NCI-H2227 treated with DMSO at 0.1 percent for 48 hours (cell line): ENCODE data around the gene PIP5K1A.
"Not testable (repeated sequence)": the region's sequence is repeated elsewhere in the genome, so short reads cannot be mapped to it uniquely, and the experiment has no call there.

ENCODE experiments used
- DNase-seq: peaks from one replicate; lab custom pipeline; 2025; lab: John Stamatoyannopoulos, UW

Gene PIP5K1A

DNA sequence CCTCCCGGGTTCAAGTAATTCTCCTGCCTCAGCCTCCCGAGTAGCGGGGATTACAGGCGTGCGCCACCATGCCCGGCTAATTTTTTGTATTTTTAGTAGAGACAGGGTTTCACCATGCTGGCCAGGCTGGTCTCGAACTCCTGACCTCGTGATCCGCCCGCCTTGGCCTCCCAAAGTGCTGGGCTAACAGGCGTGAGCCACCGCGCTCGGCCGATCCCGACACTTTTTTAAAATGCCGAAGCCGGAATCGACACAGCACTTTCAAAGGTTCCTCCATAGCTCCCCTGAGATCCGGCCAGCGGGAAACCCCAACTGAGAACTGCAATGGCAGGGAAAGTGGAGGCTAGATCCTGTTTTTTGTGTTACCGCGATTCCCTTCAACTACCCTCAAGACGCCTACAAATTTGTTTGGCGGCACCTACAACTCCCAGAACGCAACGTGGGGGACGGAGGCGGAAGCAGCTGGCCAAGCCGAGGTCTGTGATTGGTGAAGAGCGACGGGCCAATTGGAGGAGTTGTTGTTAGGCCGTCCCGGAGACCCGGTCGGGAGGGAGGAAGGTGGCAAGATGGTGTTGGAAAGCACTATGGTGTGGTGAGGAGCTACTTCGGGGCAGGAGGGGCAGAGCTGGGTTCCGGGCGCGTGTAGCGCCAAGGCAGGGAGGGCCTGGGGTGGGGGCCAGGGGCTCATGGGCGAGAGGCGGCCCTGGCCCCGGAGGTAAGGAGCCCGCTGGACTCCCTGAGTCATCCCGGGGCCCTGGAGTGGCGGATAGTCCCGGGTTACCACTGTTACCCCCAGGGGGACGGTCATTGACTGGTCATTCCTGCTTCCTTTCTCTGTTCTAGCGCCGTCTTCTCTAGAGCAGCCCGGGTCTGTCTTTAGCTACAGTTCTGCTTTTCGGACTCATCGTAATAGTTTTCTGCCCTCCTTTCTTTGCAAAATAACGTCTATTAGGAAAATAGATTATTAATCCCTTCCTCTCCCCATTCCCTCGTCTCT is 56.2 kb downstream of the PIP5K1A start, which contains the start of gene PSMD4:
PSMD4 (plus strand) TSS at position 518 of the 997 bp plus-strand sequence; CDS start at position 567, 49 bp downstream.
- peak; percentile 99 for DNase-seq

DNA sequence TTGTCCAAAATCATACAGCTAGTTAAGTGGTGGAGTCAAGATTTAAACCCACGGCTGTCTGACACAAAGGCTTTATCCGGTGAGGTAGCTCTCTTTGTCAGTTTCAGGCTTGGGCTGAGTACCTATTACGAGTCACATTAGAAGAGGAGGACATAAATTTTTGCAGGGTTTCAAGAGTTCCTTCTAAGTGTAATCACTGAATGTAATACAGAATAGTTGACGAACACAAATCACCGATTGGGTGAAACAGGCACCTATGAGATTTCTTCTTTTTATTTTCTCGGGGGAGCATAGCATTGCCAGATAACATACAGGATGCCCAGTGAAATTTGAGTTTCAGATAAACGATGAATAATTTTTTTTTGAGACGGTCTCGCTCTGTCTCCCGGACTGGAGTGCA is 57.0 kb downstream of the PIP5K1A start:
- DNase-seq = no peak

DNA sequence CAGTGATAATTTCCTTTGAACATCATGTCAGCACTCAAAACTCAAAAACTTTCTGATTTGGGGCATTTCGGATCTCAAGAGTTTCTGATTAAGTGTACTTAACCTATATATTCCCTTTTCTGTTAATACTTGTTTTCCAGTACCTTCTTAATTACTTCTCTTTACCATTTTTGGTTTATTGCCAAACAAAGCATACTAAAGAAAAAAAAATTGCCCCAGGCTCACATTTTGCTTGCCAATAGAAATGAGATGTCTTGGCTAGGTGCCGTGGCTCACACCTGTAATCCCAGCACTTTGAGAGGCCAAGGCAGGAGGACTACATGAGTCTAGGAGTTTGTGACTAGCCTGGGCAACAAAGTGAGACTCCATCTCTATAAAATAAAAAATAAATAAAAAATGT is 61.0 kb downstream of the PIP5K1A start:
- DNase-seq = no peak

DNA sequence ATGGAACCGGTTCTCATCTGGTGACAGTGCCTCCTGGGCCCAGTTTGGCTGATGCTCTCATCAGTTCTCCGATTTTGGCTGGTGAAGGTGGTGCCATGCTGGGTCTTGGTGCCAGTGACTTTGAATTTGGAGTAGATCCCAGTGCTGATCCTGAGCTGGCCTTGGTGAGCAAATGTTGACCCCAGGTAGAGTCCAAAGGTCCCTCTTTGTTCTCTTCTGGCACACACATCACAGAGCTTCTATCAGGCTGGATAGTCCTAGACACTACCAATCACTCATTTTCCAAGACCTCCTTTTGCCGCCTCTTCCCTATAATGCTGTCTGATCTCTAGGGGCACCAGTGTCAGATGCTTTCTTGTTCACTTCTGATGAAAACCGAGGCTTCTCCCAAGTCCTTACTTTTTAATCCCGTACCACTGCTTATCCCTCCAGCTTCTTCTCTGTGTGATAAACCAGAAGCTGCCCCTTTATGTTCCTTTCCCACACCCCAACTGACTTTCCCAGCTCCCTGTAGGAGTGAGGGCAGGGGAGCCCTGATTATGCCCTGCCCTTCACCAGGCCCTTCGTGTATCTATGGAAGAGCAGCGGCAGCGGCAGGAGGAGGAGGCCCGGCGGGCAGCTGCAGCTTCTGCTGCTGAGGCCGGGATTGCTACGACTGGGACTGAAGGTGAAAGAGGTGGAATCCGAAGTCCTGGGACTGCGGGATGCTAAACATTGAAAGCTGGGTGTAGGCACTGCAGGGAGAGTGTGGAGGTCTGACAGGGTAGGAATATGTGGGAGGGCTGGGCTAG is 67.3 kb downstream of the PIP5K1A start:
- DNase-seq = no peak

DNA sequence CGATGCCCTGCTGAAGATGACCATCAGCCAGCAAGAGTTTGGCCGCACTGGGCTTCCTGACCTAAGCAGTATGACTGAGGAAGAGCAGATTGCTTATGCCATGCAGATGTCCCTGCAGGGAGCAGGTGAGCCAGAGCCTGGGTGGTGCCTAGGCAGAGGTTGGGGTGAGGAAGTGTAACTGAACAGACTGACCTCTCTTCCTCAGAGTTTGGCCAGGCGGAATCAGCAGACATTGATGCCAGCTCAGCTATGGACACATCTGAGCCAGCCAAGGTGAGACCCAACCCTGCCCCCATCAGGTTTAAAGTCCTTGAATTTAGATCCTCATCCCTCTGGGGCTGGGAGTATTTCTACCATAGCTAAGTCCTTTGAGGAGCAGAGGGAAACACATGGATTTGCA is 68.0 kb downstream of the PIP5K1A start:
- no peak for DNase-seq

DNA sequence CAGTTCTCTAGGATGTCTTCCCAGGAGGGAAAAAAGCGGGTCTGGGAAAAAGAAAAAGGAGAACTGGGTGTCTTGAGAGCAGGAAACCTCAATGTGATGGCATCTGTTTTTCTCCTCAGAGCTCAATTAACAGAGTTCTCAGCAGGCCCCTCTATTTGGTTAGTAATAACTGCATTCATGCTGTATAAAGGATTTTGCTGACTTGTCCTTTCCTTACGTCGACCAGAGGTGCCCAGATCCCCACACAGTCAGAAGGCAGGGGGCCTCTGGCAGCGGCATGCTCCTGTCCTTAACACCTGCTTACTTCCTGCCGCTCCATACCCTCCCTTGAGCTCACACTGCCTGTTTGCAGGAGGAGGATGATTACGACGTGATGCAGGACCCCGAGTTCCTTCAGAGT is 68.5 kb downstream of the PIP5K1A start:
- DNase-seq = no peak

DNA sequence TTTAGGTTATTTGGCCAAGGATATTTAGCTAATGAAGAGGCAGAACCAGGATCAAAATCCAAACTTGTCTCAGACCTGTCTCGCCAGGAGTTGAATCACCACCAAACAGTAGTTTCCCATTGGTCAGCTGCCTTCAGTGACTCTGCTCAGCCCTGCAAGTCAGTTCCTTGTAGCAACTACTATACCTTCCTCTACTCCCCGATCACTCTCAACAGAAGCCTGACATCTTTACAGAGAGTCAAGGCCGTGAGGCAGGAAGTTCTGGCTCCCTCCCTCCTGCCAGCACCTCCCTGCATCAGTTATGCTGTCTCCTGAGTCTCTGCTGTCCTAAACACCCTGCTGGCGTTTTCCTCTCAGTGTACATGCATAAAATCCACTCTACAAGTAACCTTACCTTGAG is 69.4 kb downstream of the PIP5K1A start:
- DNase-seq = no peak

DNA sequence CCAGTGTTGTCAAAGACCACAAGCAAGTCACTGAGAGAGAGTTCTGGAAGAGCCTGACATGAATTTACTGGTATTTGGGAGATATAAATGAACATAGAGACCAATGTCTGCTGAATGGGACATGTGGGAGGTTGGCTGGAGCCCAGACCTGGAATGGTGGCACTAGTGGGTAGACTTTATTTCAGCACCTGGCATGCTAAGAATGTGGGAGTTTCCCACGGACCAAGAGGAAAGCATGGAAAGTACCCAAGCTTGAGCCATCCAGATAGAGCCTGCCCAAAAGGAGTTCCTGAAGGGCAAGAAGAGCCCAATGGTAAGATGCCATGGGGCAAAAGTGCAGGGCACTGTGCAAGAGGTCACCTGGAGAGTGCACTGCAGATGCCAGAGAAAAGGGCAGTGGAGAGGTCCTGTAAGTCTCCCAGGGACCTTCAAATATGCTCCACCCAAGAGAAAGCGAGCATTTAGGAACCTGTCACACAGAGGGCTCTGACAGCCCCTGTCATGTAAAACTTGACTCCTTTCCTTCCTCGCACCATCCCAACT is 75.6 kb downstream of the PIP5K1A start:
- no peak for DNase-seq

DNA sequence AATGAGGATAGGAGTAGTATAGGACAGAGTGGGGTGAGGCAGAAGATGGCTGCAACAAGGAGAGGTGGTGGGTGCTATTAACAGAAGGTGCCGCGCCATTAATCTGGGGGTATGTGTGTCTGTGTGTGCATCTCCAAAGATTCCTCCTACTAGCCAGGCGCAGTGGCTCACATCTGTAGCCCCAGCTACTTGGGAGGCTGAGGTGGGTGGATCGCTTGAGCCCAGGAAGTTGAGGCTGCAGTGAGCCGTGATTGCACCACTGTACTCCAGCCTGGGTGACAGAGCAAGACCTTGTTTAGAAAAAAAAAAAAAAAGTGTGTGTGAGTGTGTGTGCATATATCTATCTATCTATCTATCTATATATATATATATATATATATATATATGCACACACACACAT is 77.0 kb downstream of the PIP5K1A start:
- not testable (repeated sequence) for DNase-seq

DNA sequence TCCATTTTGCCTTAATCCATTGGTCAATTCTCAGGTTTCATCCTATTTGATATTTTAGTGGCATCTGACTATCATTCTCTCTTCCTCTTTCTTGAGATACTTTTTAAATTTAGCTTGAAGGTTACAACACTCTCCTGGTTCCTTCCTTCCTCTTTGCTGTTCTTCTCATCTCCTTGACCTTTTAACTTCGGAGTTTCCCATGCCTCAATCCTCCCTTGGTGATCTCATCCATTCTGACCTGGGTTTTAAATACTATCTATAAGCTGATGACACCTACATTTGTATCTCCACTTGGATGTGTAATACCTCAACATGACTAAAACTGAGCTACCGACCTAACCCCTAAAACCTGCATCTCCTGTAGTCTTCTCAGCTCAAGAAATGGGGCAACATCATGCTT is 78.9 kb downstream of the PIP5K1A start:
- no peak for DNase-seq

DNA sequence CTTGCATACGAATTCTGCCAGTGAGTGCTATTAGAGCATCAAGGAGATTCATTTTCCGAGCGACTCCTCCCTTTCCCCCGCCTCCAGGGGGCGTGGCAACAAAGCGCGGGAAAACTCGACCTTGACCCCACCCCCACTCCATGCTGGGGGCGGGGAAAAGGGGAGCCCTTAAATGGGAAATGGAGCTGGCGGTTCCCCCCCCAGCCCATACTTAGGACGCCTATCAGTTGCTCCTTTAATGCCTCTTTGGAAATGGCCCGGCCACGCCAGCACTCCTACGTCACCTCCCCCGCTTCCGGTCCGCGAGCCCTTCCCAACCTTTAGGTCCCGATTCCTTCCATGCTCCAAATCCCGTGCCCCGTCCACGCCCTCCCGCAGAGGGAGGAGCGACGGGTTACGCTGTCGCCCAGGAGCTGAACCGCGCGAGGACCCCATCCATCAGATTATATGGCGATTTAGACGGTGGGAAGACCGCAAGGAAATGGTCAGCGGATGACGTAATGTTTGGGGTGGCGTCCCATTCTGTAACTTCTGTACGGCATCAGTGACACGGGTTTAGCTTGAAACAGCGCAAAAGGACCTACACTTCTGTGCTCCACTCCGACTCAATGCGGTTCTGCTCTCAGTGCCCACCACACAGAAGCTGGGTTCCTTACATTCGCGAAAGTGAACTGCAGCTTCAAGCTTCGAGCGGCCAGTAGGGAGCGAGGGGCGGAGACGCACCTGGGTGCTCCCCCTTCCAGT is 83.0 kb downstream of the PIP5K1A start:
- DNase-seq = peak; percentile 97

DNA sequence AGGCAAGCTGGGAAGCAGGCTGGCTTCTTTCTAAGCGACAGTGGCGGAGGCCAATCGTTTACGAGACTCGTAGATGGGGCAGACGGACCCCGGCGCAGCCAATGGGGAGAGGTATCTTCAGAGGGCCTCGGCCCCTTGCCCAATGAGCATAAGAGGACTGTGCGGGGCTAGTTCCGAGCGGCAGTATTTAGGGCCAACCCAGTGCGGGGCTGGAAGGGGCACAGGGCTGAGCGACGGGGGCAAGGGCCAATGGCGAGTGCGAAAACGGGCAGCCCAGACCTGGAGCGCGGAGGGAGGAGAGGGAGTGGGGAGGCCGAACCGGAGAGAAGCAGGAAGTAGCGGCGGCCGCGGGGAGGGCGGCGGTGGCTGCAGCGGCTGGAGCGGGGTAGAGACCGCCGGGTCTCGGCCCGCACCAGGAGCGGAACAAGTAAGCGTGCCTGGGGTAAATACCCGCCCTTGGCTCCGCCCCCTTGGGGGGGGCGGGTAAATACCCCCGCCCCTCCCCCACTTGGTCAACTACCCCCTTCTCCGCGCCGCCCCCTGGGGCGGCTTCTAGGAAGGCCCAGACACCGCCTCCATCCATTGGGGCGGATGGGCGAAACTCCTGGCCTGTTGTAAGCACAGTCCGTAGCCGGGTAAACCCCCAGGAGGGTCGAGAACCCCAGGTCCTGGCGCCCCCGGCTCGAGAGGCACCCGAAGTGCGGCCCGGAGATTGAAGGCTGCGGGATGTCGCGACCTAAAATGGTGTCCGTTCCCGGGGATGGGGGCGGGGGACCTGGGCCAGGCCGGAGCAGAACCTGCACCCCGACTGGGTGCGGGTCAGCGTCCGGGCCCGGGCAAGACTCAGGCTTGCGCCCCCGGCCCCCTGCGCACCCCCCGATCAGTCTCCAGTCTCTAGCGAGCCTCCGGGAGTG is 83.9 kb downstream of the PIP5K1A start, which contains the start of gene ZNF687:
ZNF687 (plus strand) TSS at position 331 of the 914 bp plus-strand sequence. CDS start 3,993 bp downstream, outside the sequence.
- peak; percentile 99 for DNase-seq

DNA sequence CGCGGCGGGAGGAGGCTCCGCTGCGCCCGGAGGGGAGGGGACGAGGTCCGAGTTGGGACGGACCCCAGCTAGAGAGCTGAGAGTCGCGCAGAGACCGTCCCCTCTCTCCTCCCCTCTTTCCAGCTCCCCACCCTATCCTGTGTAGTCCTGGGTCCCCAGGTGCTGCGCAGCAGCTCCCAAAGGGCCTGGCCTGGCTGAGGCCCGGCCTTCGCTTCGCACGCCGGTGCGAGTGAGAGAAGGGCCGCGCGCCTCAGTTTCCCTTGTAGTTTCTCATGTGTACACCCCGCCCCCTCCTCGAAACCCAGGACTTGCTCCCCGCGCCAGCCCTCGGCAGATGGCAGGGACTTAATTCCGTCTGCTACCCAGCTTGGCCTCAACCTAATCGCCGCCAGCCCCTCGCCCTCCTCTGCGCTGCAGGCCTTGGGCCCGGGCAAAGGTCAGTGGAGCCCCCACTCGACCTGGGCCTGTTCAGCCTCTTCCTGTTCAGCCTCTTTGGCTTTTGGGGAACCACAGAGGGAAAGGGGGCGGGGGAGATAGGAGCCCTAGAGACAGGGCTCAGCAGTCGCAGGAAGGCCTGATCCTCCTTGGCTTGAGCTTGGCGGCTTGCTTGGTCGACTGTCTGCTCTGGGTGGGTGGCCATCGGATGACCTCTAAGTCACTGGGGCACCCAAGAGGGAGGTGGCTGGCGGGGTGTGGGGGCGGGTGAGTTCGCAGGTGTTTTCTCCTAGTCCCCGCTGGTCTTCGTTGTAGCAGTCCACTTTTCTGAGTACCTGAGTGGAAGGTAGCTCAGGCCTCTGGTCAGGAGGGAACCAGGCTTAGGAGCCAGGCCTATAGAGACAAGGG is 84.8 kb downstream of the PIP5K1A start:
- no peak for DNase-seq

DNA sequence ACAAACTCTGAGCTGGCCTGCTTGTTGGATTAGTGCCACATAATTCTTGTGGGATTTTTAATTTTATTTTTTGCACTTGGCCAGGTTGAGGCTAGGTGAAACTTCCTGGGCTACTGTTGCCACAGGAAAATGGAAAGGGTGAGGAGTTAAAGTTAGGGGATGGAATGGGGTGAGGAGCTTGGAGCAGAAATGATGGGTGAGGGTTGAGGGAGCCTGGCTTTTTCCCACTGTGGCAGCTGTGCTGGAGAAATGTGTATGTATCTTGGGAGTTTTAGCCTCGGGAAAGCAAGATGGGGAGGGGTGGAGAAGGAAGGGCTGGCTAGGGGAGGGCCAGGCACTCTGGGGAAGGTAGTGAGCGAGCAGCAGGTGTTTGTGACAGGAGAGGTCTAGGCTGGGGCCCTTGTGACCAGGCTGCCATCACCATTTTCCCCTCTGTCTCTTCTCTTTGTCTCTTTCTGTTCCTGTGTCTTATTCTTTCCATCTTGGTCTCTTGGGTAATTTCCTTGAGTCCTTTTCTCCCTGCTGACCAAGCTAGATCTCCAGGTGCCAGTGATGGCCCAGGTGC is 85.7 kb downstream of the PIP5K1A start:
- no peak for DNase-seq

DNA sequence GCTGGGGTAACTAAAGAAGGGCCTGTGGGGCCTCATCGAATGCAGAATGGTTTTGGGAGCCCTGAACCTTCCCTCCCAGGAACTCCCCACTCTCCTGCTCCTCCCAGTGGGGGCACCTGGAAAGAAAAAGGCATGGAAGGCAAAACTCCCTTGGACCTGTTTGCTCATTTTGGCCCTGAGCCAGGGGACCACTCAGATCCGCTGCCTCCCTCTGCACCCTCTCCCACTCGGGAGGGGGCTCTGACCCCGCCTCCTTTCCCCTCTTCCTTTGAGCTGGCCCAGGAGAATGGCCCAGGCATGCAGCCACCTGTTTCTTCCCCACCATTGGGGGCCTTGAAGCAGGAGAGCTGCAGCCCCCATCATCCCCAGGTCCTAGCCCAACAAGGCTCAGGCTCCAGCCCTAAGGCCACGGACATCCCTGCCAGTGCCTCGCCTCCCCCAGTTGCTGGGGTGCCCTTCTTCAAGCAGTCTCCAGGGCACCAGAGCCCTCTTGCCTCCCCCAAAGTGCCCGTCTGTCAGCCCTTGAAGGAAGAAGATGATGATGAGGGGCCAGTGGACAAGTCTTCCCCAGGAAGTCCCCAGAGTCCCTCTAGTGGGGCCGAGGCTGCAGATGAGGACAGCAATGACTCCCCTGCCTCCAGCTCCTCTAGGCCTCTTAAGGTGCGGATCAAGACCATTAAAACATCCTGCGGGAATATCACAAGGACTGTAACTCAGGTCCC is 88.4 kb downstream of the PIP5K1A start:
- no peak for DNase-seq

DNA sequence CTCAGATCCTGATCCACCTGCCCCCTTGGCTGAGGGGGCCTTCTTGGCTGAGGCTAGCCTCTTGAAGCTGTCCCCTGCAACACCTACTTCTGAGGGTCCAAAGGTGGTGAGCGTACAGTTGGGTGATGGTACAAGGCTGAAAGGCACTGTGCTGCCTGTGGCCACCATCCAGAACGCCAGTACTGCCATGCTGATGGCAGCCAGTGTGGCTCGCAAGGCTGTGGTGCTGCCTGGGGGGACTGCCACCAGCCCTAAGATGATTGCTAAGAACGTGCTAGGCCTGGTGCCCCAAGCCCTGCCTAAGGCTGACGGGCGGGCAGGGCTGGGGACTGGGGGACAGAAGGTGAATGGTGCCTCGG is 89.0 kb downstream of the PIP5K1A start:
- DNase-seq = no peak

DNA sequence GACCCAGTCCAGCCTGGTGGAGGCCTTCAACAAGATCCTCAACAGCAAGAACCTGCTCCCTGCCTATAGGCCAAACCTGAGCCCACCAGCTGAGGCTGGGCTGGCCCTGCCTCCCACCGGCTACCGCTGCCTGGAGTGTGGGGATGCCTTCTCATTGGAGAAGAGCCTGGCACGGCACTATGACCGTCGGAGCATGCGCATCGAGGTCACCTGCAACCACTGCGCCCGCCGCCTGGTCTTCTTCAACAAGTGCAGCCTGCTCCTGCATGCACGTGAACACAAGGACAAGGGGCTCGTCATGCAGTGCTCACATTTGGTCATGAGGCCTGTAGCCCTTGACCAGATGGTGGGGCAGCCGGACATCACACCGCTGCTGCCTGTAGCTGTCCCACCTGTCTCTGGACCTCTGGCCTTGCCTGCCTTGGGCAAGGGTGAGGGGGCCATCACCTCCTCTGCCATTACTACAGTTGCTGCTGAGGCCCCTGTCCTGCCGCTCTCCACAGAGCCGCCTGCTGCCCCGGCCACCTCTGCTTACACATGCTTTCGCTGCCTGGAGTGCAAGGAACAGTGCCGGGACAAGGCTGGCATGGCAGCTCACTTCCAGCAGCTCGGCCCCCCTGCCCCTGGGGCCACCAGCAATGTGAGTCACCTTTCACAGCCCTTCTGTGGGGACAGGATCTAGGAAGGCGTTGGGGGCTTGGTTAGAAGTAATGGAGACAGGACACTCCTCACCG is 89.6 kb downstream of the PIP5K1A start:
- DNase-seq = no peak

DNA sequence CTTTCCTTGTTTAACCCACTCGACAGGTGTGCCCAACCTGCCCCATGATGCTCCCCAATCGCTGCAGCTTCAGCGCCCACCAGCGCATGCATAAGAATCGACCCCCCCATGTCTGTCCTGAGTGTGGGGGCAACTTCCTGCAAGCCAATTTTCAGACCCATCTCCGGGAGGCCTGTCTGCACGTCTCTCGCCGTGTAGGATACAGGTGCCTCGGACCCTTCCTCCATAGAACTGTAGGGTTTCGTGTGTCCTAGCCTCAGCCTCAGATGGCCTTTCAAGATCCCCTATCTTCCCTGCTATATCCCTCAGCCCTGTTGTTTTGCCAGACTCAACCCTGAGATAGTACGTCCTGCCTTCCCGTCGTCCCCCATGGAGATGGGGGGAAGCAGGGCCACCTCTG is 90.2 kb downstream of the PIP5K1A start:
- DNase-seq = no peak
